Testis (tissue), 2 donors: ENCODE measurements around the gene SAE1.

Source experiments
- POLR2A ChIP-seq: fragments of 450-650 bp; IDR thresholded peaks from one replicate; pipeline ENCODE4 v1.6.1; 2017; ENCODE audit warnings: antibody characterized with exemption, mild to moderate bottlenecking, moderate library complexity
- TF ChIP-seq, protein P1 (sequence below), 3 experiments: fragments of 450-650 bp in 2 of 3; fragments of 200-600 bp in 1 of 3; sonication (generic) in 1 of 3; IDR thresholded peaks; one replicate each; pipeline ENCODE4 v1.5.1; 2016 to 2019; ENCODE audit warnings: antibody characterized with exemption in 3 of 3, mild to moderate bottlenecking in 2 of 3, moderate library complexity in 1 of 3

DNA sequence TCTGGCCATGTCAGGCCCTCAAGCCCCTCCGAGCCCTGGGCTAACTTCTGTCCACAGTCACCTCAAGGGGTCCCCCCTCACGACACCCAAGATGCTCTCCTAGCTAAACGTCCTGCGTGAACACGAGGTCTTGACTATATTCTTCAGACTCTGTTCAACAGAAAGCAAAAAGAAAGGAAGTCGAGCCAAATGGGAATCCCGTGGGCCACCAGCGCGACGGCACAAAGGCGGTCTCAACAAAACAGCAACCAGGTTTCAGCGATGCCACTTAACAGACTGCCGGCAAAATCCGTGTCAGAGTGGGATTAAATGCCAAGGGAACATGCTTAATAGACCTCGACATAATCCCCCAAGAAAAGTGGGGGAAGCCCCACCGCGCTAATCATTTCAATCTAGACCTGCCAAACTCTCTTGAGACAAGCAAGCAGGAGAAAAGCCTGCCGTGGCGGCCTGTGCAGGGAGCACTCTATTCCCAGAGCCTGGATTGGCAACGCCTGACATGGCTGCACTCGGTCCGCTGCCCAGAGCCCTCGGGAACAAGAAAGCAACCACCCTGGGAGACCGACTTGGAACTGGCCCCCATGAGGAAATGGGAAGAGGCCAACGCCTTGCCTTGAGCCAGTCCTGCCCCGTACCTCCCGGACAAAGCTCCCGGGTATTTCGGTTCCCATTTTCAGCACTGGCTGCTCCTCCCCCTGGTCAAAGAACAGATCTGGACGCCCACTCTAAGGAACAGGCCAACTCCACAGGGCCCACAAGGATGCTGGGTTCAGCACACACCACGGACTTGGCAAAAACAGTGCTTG lies 33.0 kb upstream of the SAE1 start:
- TF ChIP-seq, protein P1, sequence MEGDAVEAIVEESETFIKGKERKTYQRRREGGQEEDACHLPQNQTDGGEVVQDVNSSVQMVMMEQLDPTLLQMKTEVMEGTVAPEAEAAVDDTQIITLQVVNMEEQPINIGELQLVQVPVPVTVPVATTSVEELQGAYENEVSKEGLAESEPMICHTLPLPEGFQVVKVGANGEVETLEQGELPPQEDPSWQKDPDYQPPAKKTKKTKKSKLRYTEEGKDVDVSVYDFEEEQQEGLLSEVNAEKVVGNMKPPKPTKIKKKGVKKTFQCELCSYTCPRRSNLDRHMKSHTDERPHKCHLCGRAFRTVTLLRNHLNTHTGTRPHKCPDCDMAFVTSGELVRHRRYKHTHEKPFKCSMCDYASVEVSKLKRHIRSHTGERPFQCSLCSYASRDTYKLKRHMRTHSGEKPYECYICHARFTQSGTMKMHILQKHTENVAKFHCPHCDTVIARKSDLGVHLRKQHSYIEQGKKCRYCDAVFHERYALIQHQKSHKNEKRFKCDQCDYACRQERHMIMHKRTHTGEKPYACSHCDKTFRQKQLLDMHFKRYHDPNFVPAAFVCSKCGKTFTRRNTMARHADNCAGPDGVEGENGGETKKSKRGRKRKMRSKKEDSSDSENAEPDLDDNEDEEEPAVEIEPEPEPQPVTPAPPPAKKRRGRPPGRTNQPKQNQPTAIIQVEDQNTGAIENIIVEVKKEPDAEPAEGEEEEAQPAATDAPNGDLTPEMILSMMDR (IDR thresholded peaks at IDR 0.05) = no peak
- no peak for TF ChIP-seq POLR2A
